ENCODE measurements around the gene SIT1. TPM values are rescaled to one million over a fixed set of nuclear protein-coding genes. Genes with fewer than 3 reads are reported as not detected.
A peak's percentile ranks its signal among the peaks of the same experiment; 100 is the strongest.

Gene SIT1
- total RNA-seq, 1 donor from 2014 or later: not detected

- H3K27me3 ChIP-seq (ENCODE audit: control insufficient read depth, insufficient read depth, low read length): peaks cover 4% of the 10 kb centered on the region
- FAIRE-seq: no peak
- no peak for DNase-seq (ENCODE audit: low read depth)
- no peak overlapping the region for H3K4me3 ChIP-seq (ENCODE audit: low read depth, low read length)
- no peak for TF ChIP-seq CTCF (IDR thresholded peaks at IDR 0.05; ENCODE audit: insufficient read depth, low read length, severe bottlenecking)
- H3K36me3 ChIP-seq (ENCODE audit: control insufficient read depth, insufficient read depth, low read length): no peaks in the 10 kb centered on the region
Measured at GRCh38 chr9:35618854-35619799, 31.6 kb downstream of the SIT1 start.

DNA sequence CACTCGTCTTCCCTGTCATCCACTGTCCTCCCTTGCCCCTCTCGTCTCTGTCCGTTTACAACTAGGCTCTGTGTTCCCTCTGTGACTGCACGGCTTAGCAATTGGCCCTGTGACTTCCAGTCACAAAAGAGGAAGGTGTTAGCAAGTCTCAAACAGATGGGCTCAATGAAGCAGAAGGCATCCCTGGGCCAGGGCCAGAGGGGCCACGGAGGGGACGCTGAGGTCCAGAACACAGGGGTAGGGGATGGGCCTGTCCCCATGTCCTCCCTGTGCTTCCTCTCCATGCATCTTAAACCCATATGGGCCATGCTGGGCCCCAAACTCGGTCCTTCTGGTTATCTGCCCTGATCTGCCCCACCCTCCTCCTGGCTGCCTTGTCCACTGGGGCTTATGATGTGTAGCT lies 32.4 kb downstream of the SIT1 start, which contains the start of gene CD72:
Gene CD72 (minus strand): TSS at position 89 of the 403 bp plus-strand sequence. CDS start 110 bp downstream, outside the sequence.
- no peak for FAIRE-seq
- peak within 1 kb of the TSS; percentile 18 for H3K4me3 ChIP-seq (ENCODE audit: low read depth, low read length)
- TF ChIP-seq CTCF (IDR thresholded peaks at IDR 0.05; ENCODE audit: insufficient read depth, low read length, severe bottlenecking): no peak
- DNase-seq (ENCODE audit: low read depth): no peak
- H3K36me3 ChIP-seq (ENCODE audit: control insufficient read depth, insufficient read depth, low read length): no peaks in the 10 kb centered on the region
- H3K27me3 ChIP-seq (ENCODE audit: control insufficient read depth, insufficient read depth, low read length): peaks cover 4% of the 10 kb centered on the region

DNA sequence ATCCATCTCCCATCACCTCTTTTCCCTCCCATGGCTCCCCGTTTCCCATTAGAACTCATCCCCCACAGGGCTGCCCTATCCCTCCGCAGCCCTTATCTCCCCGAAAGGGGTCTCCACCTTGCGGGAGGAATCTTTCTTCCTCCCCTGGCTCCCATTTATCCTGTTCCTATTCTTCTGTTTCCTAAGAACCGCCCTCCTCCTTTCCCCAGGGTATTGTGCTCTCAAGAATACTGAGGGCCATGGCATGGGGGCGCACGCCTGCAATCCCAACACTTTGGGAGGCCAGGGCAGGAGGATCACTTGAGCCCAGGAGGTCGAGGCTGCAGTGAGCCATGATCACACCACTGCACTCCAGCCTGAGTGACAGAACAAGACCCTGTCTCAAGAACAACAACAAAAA lies 33.2 kb downstream of the SIT1 start:
- no peak for TF ChIP-seq CTCF (IDR thresholded peaks at IDR 0.05; ENCODE audit: insufficient read depth, low read length, severe bottlenecking)
- peaks cover 4% of the 10 kb centered on the region for H3K27me3 ChIP-seq (ENCODE audit: control insufficient read depth, insufficient read depth, low read length)
- DNase-seq (ENCODE audit: low read depth): no peak
- no peak overlapping the region for H3K4me3 ChIP-seq (ENCODE audit: low read depth, low read length)
- FAIRE-seq: no peak
- no peaks in the 10 kb centered on the region for H3K36me3 ChIP-seq (ENCODE audit: control insufficient read depth, insufficient read depth, low read length)

DNA sequence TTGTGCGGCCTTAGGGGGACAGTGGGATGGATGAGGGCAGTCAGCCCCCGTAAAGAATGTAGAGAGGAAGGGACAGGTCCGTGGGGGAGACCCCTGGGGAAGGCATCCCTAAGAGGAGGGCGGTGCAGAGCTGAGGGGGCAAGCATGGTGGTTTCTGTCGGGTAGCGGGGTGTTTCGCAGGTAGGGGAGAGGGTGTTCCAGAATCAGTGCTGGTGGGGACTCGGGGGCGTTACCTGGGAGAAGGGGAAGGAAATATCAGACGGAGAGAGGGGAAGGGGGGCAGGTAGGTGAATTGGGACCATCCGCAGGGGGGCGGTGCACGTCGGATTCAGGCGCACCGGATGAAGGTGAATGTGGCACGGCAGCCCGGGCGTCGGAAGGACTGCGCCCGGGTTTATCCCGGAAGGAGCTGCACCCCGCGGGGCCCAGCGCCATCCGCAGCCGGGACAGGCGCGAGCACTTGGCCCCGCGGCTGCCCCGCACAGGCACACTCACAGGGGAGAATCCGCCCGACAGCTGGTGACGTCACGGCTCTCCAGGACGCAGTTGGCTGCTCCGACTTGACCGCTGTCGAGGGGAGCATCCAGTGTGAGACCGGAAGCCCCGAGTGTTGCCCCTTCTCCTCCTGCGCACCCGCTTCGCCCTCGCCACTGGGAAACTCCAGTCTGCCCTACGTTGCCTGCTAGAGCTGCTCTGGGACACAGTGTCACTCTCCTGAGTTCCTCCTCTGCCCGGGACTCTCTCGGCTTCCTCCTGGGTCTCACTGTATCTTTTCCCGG lies 33.9 kb downstream of the SIT1 start:
- no peak for TF ChIP-seq CTCF (IDR thresholded peaks at IDR 0.05; ENCODE audit: insufficient read depth, low read length, severe bottlenecking)
- DNase-seq (ENCODE audit: low read depth) (peak; percentile 36), FAIRE-seq (no peak)
- H3K36me3 ChIP-seq (ENCODE audit: control insufficient read depth, insufficient read depth, low read length): no peaks in the 10 kb centered on the region
- H3K27me3 ChIP-seq (ENCODE audit: control insufficient read depth, insufficient read depth, low read length): peaks cover 4% of the 10 kb centered on the region
- H3K4me3 ChIP-seq (ENCODE audit: low read depth, low read length): peak overlapping the region; percentile 18

GRCh38 chr9:35615981-35616680 lies 34.6 kb downstream of the SIT1 start:
- FAIRE-seq (no peak), DNase-seq (ENCODE audit: low read depth) (no peak)
- Histone ChIP-seq H3K4me3 (ENCODE audit: low read depth, low read length) (no peak overlapping the region), H3K36me3 (ENCODE audit: control insufficient read depth, insufficient read depth, low read length) (no peaks in the 10 kb centered on the region), H3K27me3 (ENCODE audit: control insufficient read depth, insufficient read depth, low read length) (peaks cover 4% of the 10 kb centered on the region)
- no peak for TF ChIP-seq CTCF (IDR thresholded peaks at IDR 0.05; ENCODE audit: insufficient read depth, low read length, severe bottlenecking)
